ENCODE measurements around the gene ELFN2. TPM values are rescaled to one million over a fixed set of nuclear protein-coding genes. Genes with fewer than 3 reads are reported as not detected.
"Not testable (repeated sequence)": the region's sequence is repeated elsewhere in the genome, so short reads cannot be mapped to it uniquely, and the experiment has no call there.

The ELFN2 gene
- total RNA-seq, 3 donors from 2014 or later, result 0.35 to 0.54 TPM; not detected in 1

DNA sequence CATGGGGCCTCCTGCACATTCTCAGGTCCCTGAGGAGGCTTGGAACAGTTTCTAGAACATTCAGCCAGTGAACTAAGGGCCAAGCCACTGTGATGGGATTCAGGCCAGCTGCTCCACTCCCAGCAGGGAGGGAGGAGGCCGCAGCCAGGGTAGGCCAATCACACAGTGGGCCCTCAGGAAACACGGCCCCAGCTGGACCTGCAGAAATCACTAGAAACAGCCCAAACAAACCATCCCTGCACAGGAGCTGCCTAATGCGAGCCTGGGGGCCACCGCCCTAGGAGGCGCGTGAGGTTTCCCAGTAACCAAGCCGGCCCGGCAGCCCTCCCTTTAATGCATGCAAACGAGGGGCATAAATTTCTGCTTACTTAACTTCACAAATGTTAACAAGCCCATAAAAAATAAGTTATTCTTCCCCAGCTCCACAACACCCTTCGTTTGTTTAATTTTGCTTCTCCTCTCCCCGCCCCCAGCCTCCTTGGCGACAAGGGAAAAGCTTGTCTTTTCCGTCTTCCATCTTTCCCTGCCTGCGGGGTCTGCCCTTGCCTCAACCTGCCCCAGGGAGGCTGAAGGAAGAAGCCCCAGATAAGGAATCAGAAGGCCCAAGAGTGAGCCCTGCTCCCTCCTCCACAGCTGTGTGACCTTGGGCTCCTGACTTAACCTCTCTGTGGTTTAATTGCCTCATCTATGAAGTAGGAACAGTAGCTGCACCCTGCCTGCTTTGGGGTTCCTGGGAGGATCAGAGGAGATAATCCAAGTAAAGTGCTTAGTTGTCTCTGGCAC lies 25.7 kb downstream of the ELFN2 start:
- TF ChIP-seq, protein P1, sequence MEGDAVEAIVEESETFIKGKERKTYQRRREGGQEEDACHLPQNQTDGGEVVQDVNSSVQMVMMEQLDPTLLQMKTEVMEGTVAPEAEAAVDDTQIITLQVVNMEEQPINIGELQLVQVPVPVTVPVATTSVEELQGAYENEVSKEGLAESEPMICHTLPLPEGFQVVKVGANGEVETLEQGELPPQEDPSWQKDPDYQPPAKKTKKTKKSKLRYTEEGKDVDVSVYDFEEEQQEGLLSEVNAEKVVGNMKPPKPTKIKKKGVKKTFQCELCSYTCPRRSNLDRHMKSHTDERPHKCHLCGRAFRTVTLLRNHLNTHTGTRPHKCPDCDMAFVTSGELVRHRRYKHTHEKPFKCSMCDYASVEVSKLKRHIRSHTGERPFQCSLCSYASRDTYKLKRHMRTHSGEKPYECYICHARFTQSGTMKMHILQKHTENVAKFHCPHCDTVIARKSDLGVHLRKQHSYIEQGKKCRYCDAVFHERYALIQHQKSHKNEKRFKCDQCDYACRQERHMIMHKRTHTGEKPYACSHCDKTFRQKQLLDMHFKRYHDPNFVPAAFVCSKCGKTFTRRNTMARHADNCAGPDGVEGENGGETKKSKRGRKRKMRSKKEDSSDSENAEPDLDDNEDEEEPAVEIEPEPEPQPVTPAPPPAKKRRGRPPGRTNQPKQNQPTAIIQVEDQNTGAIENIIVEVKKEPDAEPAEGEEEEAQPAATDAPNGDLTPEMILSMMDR (IDR thresholded peaks at IDR 0.05), result no peak
- intact Hi-C loops (cut with DNase I, micrococcal nuclease), result no loop called here
- no peaks in the 10 kb centered on the region for H3K9me3 ChIP-seq
- no peaks in the 10 kb centered on the region for H3K36me3 ChIP-seq (ENCODE audit: low read depth)
- H3K4me3 ChIP-seq, result no peak overlapping the region
- H3K4me1 ChIP-seq (ENCODE audit: low read depth), result no peaks in the 10 kb centered on the region
- DNase-seq, result peak in 1 of 3 donors; percentile 19
- ATAC-seq, result no peak

DNA sequence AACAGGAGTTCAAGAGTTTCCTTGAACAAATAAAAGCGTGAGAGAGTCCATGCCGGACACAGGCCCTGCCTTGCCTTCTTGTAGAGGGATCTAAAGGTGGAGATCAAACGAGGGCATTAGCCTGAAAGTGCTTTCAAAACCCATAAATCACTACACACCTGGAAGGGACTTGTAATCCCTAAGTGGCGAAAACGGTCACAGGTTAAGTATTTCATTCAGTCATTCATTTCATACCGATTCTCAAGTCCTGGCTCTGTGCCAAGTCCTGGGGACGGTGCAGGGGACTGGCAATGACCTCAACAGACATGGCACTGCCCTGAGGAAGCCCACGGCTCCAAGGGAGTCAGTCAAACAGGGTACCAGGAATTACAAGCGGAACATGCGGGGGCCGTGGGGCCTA lies 26.6 kb downstream of the ELFN2 start:
- ATAC-seq (no peak), DNase-seq (no peak)
- Histone ChIP-seq H3K36me3 (ENCODE audit: low read depth) (no peaks in the 10 kb centered on the region), H3K9me3 (no peaks in the 10 kb centered on the region), H3K4me3 (no peak overlapping the region), H3K4me1 (ENCODE audit: low read depth) (no peaks in the 10 kb centered on the region)
- intact Hi-C loops (cut with DNase I, micrococcal nuclease), result no loop called here
- TF ChIP-seq, protein P1 (IDR thresholded peaks at IDR 0.05), result no peak

- intact Hi-C loops (cut with DNase I, micrococcal nuclease); H3K36me3 ChIP-seq (ENCODE audit: low read depth); H3K4me3 ChIP-seq; ATAC-seq; H3K4me1 ChIP-seq (ENCODE audit: low read depth); H3K9me3 ChIP-seq; DNase-seq: not testable (repeated sequence)
Observed at GRCh38 chr22:37399457-37399856, 27.8 kb downstream of the ELFN2 start.

GRCh38 chr22:37397226-37397625 lies 30.1 kb downstream of the ELFN2 start:
- intact Hi-C loops (cut with DNase I, micrococcal nuclease), result no loop called here
- ATAC-seq, result no peak

DNA sequence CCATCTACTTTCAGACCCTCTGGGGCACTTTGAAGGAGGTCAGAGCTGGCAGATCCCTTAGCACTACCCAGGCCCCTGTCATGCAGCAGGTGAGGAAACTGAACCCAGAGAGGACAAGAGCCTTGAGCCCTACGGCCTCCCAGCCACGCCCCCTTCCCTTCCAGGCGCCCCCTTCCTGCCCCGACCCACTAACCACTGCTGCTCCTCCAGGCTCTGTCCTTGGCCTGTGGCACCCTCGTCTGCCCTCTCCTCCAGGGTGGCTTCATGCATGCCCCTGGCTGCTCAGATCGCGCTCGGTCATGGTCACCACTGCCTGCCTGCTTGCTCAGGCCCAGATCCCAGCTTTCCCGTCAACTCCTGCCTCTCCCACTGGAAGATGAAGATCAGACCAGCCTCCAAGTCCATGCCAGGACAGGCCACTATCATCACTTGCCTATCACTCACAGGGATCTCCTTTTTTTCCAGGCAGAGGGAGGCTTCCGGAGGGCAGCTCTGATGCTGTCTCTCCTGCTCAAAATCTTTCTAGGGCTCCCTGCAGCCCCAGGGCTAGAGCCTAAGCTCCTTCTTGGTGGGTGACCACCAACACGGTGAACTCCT lies 30.7 kb downstream of the ELFN2 start:
- no peaks in the 10 kb centered on the region for H3K9me3 ChIP-seq
- TF ChIP-seq, protein P1 (IDR thresholded peaks at IDR 0.05), result no peak
- no peak overlapping the region for H3K4me3 ChIP-seq
- intact Hi-C loops (cut with DNase I, micrococcal nuclease), result no loop called here
- no peaks in the 10 kb centered on the region for H3K36me3 ChIP-seq (ENCODE audit: low read depth)
- DNase-seq (no peak), ATAC-seq (no peak)
- no peaks in the 10 kb centered on the region for H3K4me1 ChIP-seq (ENCODE audit: low read depth)

More at GRCh38 chr22:37397226-37397625, 30.1 kb downstream of the ELFN2 start:
- no peaks in the 10 kb centered on the region for H3K36me3 ChIP-seq (ENCODE audit: low read depth)
- no peaks in the 10 kb centered on the region for H3K9me3 ChIP-seq
- no peaks in the 10 kb centered on the region for H3K4me1 ChIP-seq (ENCODE audit: low read depth)
- no peak for DNase-seq
- TF ChIP-seq, protein P1 (IDR thresholded peaks at IDR 0.05), result no peak
- no peak overlapping the region for H3K4me3 ChIP-seq

DNA sequence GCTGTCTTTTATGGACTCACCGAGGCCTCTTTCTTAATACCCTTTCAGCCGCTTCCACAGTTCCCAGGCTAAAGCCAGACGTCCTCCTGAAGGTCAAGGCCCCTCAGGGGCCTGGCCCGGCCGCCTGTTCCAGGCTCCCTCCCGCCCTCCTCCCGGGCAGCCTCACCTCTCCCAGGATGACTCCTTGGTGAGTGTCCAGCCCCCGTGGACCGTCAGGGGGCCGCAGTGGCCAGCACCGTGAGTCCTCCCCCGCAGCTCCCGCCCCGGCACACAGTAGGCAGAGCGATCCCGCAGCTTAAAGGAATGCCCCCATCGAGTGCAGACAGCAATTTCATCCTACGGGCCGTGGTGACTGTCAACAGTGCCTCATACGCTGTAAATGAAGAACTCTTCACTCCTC lies 32.9 kb downstream of the ELFN2 start:
- no peaks in the 10 kb centered on the region for H3K4me1 ChIP-seq (ENCODE audit: low read depth)
- no peak for DNase-seq
- TF ChIP-seq, protein P1 (IDR thresholded peaks at IDR 0.05), result no peak

More for the DNA sequence above, 32.9 kb downstream of the ELFN2 start:
- Histone ChIP-seq H3K9me3 (no peaks in the 10 kb centered on the region), H3K36me3 (ENCODE audit: low read depth) (no peaks in the 10 kb centered on the region), H3K4me3 (no peak overlapping the region)
- intact Hi-C loops (cut with DNase I, micrococcal nuclease), result no loop called here
- ATAC-seq, result no peak

Measured in mucosa of descending colon (tissue), 3 donors.